Measurements from ENCODE around the gene SLC66A1.

Gene SLC66A1

GRCh38 chr1:19325958-19326747 lies 14.0 kb downstream of the SLC66A1 start:
- Histone ChIP-seq H3K27ac (ENCODE audit: low read depth, low read length) (no peak overlapping the region), H3K27me3 (ENCODE audit: insufficient read depth, low read length) (no peaks in the 10 kb centered on the region), H3K36me3 (ENCODE audit: insufficient read depth, low read length) (peaks cover 13% of the 10 kb centered on the region; the same call in 1 of the 2 replicates), H2AFZ (ENCODE audit: low read length, unreplicated experiment) (no peak overlapping the region), H3K4me3 (ENCODE audit: low read depth, low read length) (no peak overlapping the region), H3K79me2 (ENCODE audit: control insufficient read depth, insufficient read depth, low read length, unreplicated experiment) (peaks cover 4% of the 10 kb centered on the region), H3K4me1 (ENCODE audit: control insufficient read depth, insufficient read depth, low read length, unreplicated experiment) (no peaks in the 10 kb centered on the region)

- Histone ChIP-seq H2AFZ (ENCODE audit: low read length, unreplicated experiment) (no peak overlapping the region), H3K4me3 (ENCODE audit: low read depth, low read length) (no peak overlapping the region), H3K4me1 (ENCODE audit: control insufficient read depth, insufficient read depth, low read length, unreplicated experiment) (no peaks in the 10 kb centered on the region), H3K27ac (ENCODE audit: low read depth, low read length) (no peak overlapping the region), H3K36me3 (ENCODE audit: insufficient read depth, low read length) (peaks cover 13% of the 10 kb centered on the region; the same call in 1 of the 2 replicates), H3K79me2 (ENCODE audit: control insufficient read depth, insufficient read depth, low read length, unreplicated experiment) (peaks cover 2% of the 10 kb centered on the region), H3K27me3 (ENCODE audit: insufficient read depth, low read length) (no peaks in the 10 kb centered on the region)
Measured at GRCh38 chr1:19326748-19327065, 14.6 kb downstream of the SLC66A1 start.

GRCh38 chr1:19327301-19327700 lies 15.2 kb downstream of the SLC66A1 start:
- H2AFZ ChIP-seq (ENCODE audit: low read length, unreplicated experiment), result no peak overlapping the region
- peaks cover 13% of the 10 kb centered on the region; the same call in 1 of the 2 replicates for H3K36me3 ChIP-seq (ENCODE audit: insufficient read depth, low read length)

GRCh38 chr1:19327736-19328135 lies 15.6 kb downstream of the SLC66A1 start:
- Histone ChIP-seq H3K79me2 (ENCODE audit: control insufficient read depth, insufficient read depth, low read length, unreplicated experiment) (no peaks in the 10 kb centered on the region), H3K27ac (ENCODE audit: low read depth, low read length) (no peak overlapping the region), H3K36me3 (ENCODE audit: insufficient read depth, low read length) (peaks cover 13% of the 10 kb centered on the region; the same call in 1 of the 2 replicates), H3K27me3 (ENCODE audit: insufficient read depth, low read length) (no peaks in the 10 kb centered on the region), H2AFZ (ENCODE audit: low read length, unreplicated experiment) (no peak overlapping the region), H3K4me1 (ENCODE audit: control insufficient read depth, insufficient read depth, low read length, unreplicated experiment) (no peaks in the 10 kb centered on the region), H3K4me3 (ENCODE audit: low read depth, low read length) (no peak overlapping the region)

More at GRCh38 chr1:19327301-19327700, 15.2 kb downstream of the SLC66A1 start:
- H3K27ac ChIP-seq (ENCODE audit: low read depth, low read length), result no peak overlapping the region
- no peak overlapping the region for H3K4me3 ChIP-seq (ENCODE audit: low read depth, low read length)
- no peaks in the 10 kb centered on the region for H3K27me3 ChIP-seq (ENCODE audit: insufficient read depth, low read length)
- H3K79me2 ChIP-seq (ENCODE audit: control insufficient read depth, insufficient read depth, low read length, unreplicated experiment), result no peaks in the 10 kb centered on the region
- H3K4me1 ChIP-seq (ENCODE audit: control insufficient read depth, insufficient read depth, low read length, unreplicated experiment), result no peaks in the 10 kb centered on the region

GRCh38 chr1:19328486-19328885 lies 16.4 kb downstream of the SLC66A1 start:
- no peak overlapping the region for H3K27ac ChIP-seq (ENCODE audit: low read depth, low read length)
- no peak overlapping the region for H3K4me3 ChIP-seq (ENCODE audit: low read depth, low read length)
- no peak overlapping the region for H2AFZ ChIP-seq (ENCODE audit: low read length, unreplicated experiment)
- H3K4me1 ChIP-seq (ENCODE audit: control insufficient read depth, insufficient read depth, low read length, unreplicated experiment), result no peaks in the 10 kb centered on the region
- no peaks in the 10 kb centered on the region for H3K79me2 ChIP-seq (ENCODE audit: control insufficient read depth, insufficient read depth, low read length, unreplicated experiment)
- peaks cover 13% of the 10 kb centered on the region; the same call in 1 of the 2 replicates for H3K36me3 ChIP-seq (ENCODE audit: insufficient read depth, low read length)
- no peaks in the 10 kb centered on the region for H3K27me3 ChIP-seq (ENCODE audit: insufficient read depth, low read length)

GRCh38 chr1:19329188-19329587 lies 17.1 kb downstream of the SLC66A1 start:
- Histone ChIP-seq H2AFZ (ENCODE audit: low read length, unreplicated experiment) (no peak overlapping the region), H3K4me3 (ENCODE audit: low read depth, low read length) (no peak overlapping the region), H3K27ac (ENCODE audit: low read depth, low read length) (no peak overlapping the region), H3K79me2 (ENCODE audit: control insufficient read depth, insufficient read depth, low read length, unreplicated experiment) (no peaks in the 10 kb centered on the region), H3K36me3 (ENCODE audit: insufficient read depth, low read length) (peaks cover 6% of the 10 kb centered on the region; the same call in 1 of the 2 replicates), H3K4me1 (ENCODE audit: control insufficient read depth, insufficient read depth, low read length, unreplicated experiment) (no peaks in the 10 kb centered on the region), H3K27me3 (ENCODE audit: insufficient read depth, low read length) (no peaks in the 10 kb centered on the region)

- Histone ChIP-seq H3K27ac (ENCODE audit: low read depth, low read length) (no peak overlapping the region), H3K36me3 (ENCODE audit: insufficient read depth, low read length) (peaks cover 5% of the 10 kb centered on the region; the same call in 1 of the 2 replicates), H3K4me1 (ENCODE audit: control insufficient read depth, insufficient read depth, low read length, unreplicated experiment) (no peaks in the 10 kb centered on the region), H2AFZ (ENCODE audit: low read length, unreplicated experiment) (no peak overlapping the region), H3K79me2 (ENCODE audit: control insufficient read depth, insufficient read depth, low read length, unreplicated experiment) (no peaks in the 10 kb centered on the region), H3K4me3 (ENCODE audit: low read depth, low read length) (no peak overlapping the region), H3K27me3 (ENCODE audit: insufficient read depth, low read length) (no peaks in the 10 kb centered on the region)
Measured at GRCh38 chr1:19329611-19330010, 17.5 kb downstream of the SLC66A1 start.

- H3K36me3 ChIP-seq (ENCODE audit: insufficient read depth, low read length), result peaks cover 5% of the 10 kb centered on the region; the same call in 1 of the 2 replicates
- no peaks in the 10 kb centered on the region for H3K4me1 ChIP-seq (ENCODE audit: control insufficient read depth, insufficient read depth, low read length, unreplicated experiment)
- H3K4me3 ChIP-seq (ENCODE audit: low read depth, low read length), result no peak overlapping the region
- H2AFZ ChIP-seq (ENCODE audit: low read length, unreplicated experiment), result no peak overlapping the region
- no peaks in the 10 kb centered on the region for H3K27me3 ChIP-seq (ENCODE audit: insufficient read depth, low read length)
- no peak overlapping the region for H3K27ac ChIP-seq (ENCODE audit: low read depth, low read length)
- no peaks in the 10 kb centered on the region for H3K79me2 ChIP-seq (ENCODE audit: control insufficient read depth, insufficient read depth, low read length, unreplicated experiment)
Measured at GRCh38 chr1:19330449-19331135, 18.5 kb downstream of the SLC66A1 start.

GRCh38 chr1:19331262-19331878 lies 19.2 kb downstream of the SLC66A1 start:
- H3K4me3 ChIP-seq (ENCODE audit: low read depth, low read length), result no peak overlapping the region
- no peaks in the 10 kb centered on the region; the same call in 1 of the 2 replicates for H3K36me3 ChIP-seq (ENCODE audit: insufficient read depth, low read length)
- no peaks in the 10 kb centered on the region for H3K79me2 ChIP-seq (ENCODE audit: control insufficient read depth, insufficient read depth, low read length, unreplicated experiment)
- no peak overlapping the region for H2AFZ ChIP-seq (ENCODE audit: low read length, unreplicated experiment)
- no peak overlapping the region for H3K27ac ChIP-seq (ENCODE audit: low read depth, low read length)
- H3K27me3 ChIP-seq (ENCODE audit: insufficient read depth, low read length), result no peaks in the 10 kb centered on the region
- H3K4me1 ChIP-seq (ENCODE audit: control insufficient read depth, insufficient read depth, low read length, unreplicated experiment), result no peaks in the 10 kb centered on the region

- no peaks in the 10 kb centered on the region; the same call in 1 of the 2 replicates for H3K36me3 ChIP-seq (ENCODE audit: insufficient read depth, low read length)
Measured at GRCh38 chr1:19332832-19333231, 20.7 kb downstream of the SLC66A1 start.

More at GRCh38 chr1:19332832-19333231, 20.7 kb downstream of the SLC66A1 start:
- Histone ChIP-seq H3K79me2 (ENCODE audit: control insufficient read depth, insufficient read depth, low read length, unreplicated experiment) (no peaks in the 10 kb centered on the region), H3K27ac (ENCODE audit: low read depth, low read length) (no peak overlapping the region), H3K27me3 (ENCODE audit: insufficient read depth, low read length) (no peaks in the 10 kb centered on the region), H2AFZ (ENCODE audit: low read length, unreplicated experiment) (no peak overlapping the region), H3K4me3 (ENCODE audit: low read depth, low read length) (no peak overlapping the region), H3K4me1 (ENCODE audit: control insufficient read depth, insufficient read depth, low read length, unreplicated experiment) (no peaks in the 10 kb centered on the region)

All from ACC112 (cell line).